GM12874 (cell line): ENCODE measurements around the gene RDH12.

Source experiments
- CTCF ChIP-seq: IDR thresholded peaks from 2 replicates; pipeline ENCODE4 v1.5.1; 2011; ENCODE audit warnings: low read depth, mild to moderate bottlenecking, control low read depth, low read length, moderate library complexity; ENCODE audit not compliant: insufficient read depth

Gene RDH12

GRCh38 chr14:67683842-67684241 is 17.8 kb upstream of the RDH12 start:
- no peak for TF ChIP-seq CTCF

GRCh38 chr14:67690011-67690410 is 11.7 kb upstream of the RDH12 start:
- no peak for TF ChIP-seq CTCF

- no peak for TF ChIP-seq CTCF
These were observed 6.8 kb upstream of the RDH12 start for GRCh38 chr14:67694791-67695393.

- no peak for TF ChIP-seq CTCF
These were observed 6.2 kb upstream of the RDH12 start, which contains the start of gene RDH11 for GRCh38 chr14:67695394-67695949. Gene RDH11 (minus strand): TSS chr14:67695764. CDS start chr14:67695703, 61 bp downstream.

GRCh38 chr14:67697006-67697405 is 4.7 kb upstream of the RDH12 start:
- TF ChIP-seq CTCF, result no peak

- no peak for TF ChIP-seq CTCF
These were observed 3.5 kb upstream of the RDH12 start for GRCh38 chr14:67698179-67698578.

GRCh38 chr14:67703997-67704396 is 2.3 kb downstream of the RDH12 start:
- no peak for TF ChIP-seq CTCF
